NCI-H748 treated with DMSO at 0.1 percent for 48 hours (cell line): ENCODE measurements around the gene FAM53A.
A peak's percentile ranks its signal among the peaks of the same experiment; 100 is the strongest.

ENCODE experiments used
- DNase-seq: peaks from one replicate; lab custom pipeline; 2025; lab: John Stamatoyannopoulos, UW

FAM53A gene

DNA sequence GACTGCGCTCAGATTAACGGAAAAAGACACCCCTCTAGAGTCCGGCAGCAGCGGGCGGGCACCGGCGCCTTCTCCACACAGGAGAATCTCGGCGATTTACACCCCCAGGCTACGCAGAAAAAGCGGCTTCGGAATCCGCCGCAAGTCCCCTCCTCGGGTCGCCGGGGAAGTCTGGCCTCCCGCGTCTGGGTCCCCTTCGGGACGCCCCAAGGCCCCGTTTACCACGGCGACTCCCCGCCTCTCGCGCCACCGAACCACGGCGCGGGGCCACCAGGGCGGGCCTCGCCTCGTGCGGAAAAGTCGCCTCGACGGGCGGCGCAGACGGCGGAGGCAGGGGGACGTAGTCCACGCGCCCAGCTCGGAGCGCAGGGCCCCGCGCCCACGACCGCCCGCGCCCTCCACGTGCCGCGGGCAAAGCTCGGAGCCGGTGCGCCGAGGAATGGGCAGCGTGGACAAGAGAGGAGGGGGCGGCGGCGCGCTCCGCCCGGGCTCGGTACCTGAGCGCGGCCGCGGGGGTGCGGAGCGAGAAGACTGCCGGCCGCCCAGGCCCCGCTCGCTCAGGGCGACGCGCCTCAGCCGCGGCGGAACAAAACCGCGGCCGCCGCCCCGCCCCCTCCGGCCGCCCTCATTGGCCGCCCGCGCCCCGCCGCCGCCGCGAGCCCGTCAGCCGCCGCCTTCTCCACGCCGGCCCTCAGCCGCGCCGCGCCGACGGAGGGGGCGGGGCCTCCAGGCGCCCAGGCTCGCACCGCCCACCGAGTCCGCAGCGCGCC lies at the start of gene FAM53A:
TSS of gene FAM53A (minus strand) at position 578 of the 770 bp plus-strand sequence. CDS start 15,572 bp downstream, outside the sequence.
- DNase-seq, result peak; percentile 9

DNA sequence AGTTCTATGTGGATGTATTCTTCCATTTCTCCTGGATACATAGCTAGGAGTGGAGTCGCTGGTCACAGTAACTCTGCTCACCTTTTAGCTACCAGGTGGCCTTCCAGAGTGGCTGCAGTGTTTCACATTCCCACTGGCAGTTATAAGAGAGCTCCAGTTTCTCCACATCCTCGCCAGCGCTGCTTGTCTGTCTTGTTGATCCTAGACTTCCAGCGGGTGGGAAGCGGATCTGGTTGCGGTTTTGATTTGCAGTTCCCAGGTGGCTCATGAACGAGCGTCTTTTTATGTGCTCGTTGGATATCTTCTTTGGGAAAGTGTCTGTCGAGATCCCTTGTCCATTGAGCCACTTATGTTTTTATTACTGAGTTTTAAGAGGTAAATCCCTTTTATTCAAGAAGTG lies 48.8 kb upstream of the FAM53A start:
- no peak for DNase-seq

DNA sequence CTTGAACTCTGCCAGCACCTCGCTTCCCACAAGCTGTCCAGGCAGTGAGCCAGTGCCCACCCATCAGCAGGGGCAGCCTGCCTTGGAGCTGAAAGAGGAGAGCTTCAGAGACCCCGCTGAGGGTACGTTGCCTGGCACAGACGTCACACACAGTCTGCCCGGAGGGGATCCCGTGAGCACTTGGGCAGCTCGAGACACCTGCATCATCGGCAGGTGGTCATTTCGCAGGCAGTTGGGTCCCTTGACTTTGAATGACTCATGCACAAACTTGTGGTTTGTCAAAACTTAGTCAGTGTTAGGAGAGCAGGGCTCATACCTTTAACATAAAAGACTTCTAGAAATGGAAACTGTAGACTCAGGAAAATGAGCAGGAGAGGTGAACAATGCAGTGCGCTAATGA lies 47.1 kb upstream of the FAM53A start:
- no peak for DNase-seq

DNA sequence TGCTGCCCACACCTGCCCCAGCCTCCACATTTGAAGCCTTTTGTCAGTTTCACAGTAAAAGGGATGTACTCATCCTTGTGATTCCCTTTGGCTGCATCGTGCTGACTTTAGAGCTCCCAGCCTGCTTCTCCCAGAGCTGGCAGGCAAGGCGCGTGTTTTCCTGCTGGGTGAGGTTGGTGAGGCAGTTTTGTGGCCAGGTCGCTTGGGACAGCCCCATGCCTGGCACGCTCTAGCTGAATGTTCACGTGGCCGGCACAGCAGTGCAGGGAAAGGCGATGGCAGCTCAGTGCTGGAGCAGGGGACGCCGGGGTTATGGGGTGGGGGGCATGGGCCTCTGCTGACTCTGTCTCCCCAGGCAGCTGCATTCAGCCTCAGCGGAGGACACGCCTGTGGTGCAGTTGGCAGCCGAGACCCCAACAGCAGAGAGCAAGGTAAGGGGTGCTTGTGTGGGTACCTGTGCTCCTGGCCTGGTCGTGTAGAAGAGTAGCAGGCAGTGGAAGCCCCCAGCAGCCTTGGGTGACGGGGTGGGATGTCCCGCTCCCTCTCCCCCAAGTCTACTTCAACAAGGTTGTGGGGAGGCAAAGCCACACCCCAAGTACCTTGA lies 46.5 kb upstream of the FAM53A start:
- no peak for DNase-seq

- no peak for DNase-seq
Observed at GRCh38 chr4:1728061-1728980, 44.2 kb upstream of the FAM53A start.

- no peak for DNase-seq
Observed at GRCh38 chr4:1727117-1728031, 43.3 kb upstream of the FAM53A start.

GRCh38 chr4:1726146-1726934 lies 42.2 kb upstream of the FAM53A start:
- no peak for DNase-seq

- DNase-seq, result no peak
Observed at GRCh38 chr4:1725521-1725920, 41.4 kb upstream of the FAM53A start.

DNA sequence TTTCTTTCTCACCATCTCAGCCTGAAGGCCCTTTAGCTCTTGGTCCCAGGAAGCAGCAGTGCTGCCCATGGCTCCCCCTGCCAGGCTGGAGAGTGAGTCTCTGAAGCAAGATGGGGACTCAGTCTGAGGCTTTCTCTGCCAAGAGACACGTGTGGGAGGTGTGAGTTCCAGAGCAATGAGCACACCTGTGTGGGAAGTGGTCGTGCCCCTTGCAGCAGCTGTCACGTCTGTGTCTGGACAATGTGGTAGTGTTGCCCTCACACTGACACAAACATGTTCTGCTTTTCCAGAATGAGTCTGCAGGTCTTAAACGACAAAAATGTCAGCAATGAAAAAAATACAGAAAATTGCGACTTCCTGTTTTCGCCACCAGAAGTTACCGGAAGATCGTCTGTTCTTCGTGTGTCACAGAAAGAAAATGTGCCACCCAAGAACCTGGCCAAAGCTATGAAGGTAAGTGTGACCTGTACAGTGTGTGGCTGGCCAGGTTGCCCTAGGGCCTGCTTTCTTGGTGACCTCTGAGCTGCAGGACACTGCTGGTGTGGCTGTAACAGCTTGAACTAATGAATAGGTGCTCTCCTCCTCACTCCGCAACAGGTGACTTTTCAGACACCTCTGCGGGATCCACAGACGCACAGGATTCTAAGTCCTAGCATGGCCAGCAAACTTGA lies 39.2 kb upstream of the FAM53A start:
- no peak for DNase-seq

DNA sequence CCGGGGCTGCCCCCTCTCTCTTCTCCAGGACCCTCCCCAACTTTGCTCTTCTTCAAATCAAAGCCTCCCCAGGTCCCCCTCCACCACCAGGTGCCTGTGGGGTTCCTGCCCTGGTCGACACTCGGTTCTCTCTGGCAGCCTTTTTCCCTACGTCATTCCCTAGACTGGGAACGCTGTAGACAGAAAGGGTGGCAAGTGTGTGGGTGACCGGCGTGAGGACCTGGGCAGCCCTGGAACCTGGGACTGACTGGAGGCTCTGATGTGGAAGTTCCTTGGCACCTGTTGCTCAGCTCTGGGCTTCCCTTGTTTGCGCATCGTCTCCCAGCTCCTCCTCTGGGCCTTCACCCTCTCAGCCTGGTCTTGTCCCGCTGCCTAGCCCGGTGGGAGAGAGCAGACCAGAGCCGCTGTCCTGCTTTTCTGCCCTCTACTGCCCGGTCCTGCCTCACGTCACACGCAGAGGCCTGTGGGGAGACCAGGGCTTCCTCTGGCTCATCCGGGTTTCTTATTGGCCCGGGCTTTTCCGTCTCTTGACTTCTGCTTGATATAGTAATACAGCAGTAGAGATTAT lies 38.5 kb upstream of the FAM53A start:
- DNase-seq, result no peak

DNA sequence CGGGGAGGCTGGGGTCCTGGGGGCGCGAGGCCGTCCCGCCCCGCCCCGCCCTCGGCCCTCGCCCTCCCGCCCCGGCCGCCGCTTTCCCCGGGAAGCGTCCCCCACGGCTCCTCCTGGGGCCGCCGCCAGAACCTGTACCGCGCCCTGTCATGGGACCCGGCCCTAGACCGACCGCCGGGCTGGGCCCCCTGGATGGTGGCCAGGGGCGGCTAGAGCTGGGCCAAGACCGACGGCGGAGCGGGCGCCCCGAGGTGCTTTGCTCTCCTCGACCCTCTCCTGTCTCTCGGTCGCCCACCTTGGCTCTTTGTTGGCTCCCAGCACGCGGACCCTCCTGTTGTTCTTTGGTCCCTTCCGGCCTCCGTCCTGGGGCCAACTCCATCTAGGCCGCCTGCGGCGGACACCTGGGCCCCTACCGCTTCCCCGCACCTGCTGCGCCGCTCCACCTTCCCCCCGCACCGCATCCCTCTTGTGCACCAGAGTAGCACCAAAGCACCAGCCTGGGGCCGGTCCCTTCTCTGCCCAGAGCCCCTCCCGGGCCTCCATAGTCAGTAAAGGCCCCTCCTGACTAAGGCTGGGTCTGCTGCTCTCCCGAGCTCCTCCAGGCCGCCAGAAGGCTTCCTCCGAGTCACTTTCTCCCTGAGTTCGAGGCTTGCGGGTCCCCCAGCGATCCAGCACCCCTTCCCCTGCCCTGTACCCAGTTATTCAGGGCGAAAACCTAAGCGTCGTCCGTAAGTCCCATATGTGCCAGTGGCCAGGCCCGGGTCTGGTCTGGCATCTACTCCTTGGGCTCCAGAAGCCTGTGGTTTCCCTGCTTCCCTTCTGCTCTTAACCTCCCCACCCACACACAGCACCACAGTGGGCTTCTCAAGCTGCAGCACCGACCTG lies 37.8 kb upstream of the FAM53A start:
- no peak for DNase-seq

GRCh38 chr4:1721003-1721665 lies 37.0 kb upstream of the FAM53A start, which contains the start of the genes TACC3 and TMEM129:
TACC3 (plus strand) TSS chr4:1721521; CDS start chr4:1723422, 1,901 bp downstream.
TMEM129 (minus strand) TSS chr4:1721323; CDS start chr4:1720837, 486 bp downstream.
- peak; percentile 39 for DNase-seq

GRCh38 chr4:1720163-1720983 lies 36.3 kb upstream of the FAM53A start:
- no peak for DNase-seq

DNA sequence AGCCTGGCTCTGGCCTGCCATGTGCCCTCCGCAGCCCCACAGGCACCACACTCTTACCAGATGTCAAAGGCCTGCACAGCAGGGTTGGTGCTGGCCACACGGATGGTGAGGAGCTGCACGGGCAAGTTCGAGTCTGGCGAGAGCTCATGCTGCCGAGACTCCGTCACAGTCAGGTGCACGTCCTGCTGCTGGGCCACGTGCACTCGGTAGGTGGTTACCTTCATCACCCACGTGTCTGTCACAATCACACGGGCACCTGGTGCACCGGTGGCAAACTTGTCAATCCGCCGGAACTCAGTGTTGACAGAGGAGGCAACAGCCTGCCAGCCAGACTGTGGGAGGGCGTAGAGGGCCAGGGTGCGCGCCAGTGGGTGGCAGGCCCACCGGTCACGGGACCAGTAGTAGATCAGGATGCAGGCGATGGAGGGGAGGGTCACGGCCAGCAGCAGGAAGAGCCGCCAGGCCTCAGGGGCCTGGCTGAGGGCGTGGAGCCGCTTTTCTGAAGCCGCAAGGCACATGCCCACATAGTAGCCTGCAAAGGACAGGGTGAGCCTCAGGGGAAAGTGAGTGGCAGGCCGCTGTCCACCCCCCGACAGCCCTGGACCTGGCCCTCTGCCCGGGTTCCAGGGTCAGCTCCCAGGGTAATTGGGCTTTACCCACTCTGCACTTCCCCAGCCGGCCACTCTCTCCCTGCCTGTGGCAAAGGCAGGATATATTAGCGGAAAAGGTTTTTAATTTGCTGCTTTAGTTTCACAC lies 34.2 kb upstream of the FAM53A start:
- DNase-seq, result no peak

- DNase-seq, result no peak
Observed at GRCh38 chr4:1717129-1718094, 33.3 kb upstream of the FAM53A start.
